Progenitor cell of endocrine pancreas (in vitro differentiated cells): Measurements from ENCODE around the gene PRKCZ. TPM values are rescaled to one million over a fixed set of nuclear protein-coding genes. Genes with fewer than 3 reads are reported as not detected.

Experiments used
- DNase-seq: peaks from one replicate; pipeline ENCODE4 v3.0.0; 2021; ENCODE audit warnings: low spot score; ENCODE audit not compliant: unreplicated experiment
- H3K27ac Mint-ChIP-seq: 2 replicates; pipeline ENCODE4 v1.8.0; 2021; ENCODE audit warnings: mild to moderate bottlenecking, moderate library complexity, mixed read lengths
- H3K27me3 Mint-ChIP-seq: 2 replicates; pipeline ENCODE4 v1.8.0; 2021; ENCODE audit warnings: mixed read lengths
- H3K36me3 Mint-ChIP-seq: 2 replicates; pipeline ENCODE4 v1.8.0; 2022; ENCODE audit warnings: mixed read lengths; ENCODE audit not compliant: insufficient read depth
- H3K4me1 Mint-ChIP-seq: 2 replicates; pipeline ENCODE4 v1.8.0; 2021; ENCODE audit warnings: low read depth, mixed read lengths
- H3K4me3 Mint-ChIP-seq: 2 replicates; pipeline ENCODE4 v1.8.0; 2021; ENCODE audit warnings: low read depth, mild to moderate bottlenecking, moderate library complexity, mixed read lengths
- H3K9me3 Mint-ChIP-seq: 2 replicates; pipeline ENCODE4 v1.8.0; 2021; ENCODE audit warnings: low read depth, mixed read lengths
- CTCF ChIP-seq: fragments of 200-600 bp; sonication (generic); IDR thresholded peaks from one replicate; pipeline ENCODE4 v1.5.0; 2021; ENCODE audit warnings: antibody characterized with exemption, mild to moderate bottlenecking; ENCODE audit not compliant: unreplicated experiment
- total RNA-seq: library from RNA; stranded (reverse); gene quantifications from 2 replicates; pipeline ENCODE4 v1.2.1, GENCODE V29; 2021

The PRKCZ gene
- total RNA-seq, 1 donor from 2014 or later: 71.5 TPM

- no peaks in the 10 kb centered on the region for H3K27me3 Mint-ChIP-seq
- peaks cover 17% of the 10 kb centered on the region for H3K9me3 Mint-ChIP-seq
- H3K36me3 Mint-ChIP-seq: peaks cover 51% of the 10 kb centered on the region
- DNase-seq: no peak
- TF ChIP-seq CTCF: no peak
- no peak overlapping the region for H3K4me3 Mint-ChIP-seq
- H3K27ac Mint-ChIP-seq: no peak overlapping the region
- no peaks in the 10 kb centered on the region for H3K4me1 Mint-ChIP-seq
Measured at GRCh38 chr1:2079396-2080085, 29.3 kb downstream of the PRKCZ start.

GRCh38 chr1:2080140-2080539 is 29.9 kb downstream of the PRKCZ start:
- no peak for TF ChIP-seq CTCF
- no peak overlapping the region for H3K27ac Mint-ChIP-seq
- H3K36me3 Mint-ChIP-seq: peaks cover 50% of the 10 kb centered on the region
- peaks cover 17% of the 10 kb centered on the region for H3K9me3 Mint-ChIP-seq
- H3K4me1 Mint-ChIP-seq: no peaks in the 10 kb centered on the region
- DNase-seq: no peak
- H3K27me3 Mint-ChIP-seq: no peaks in the 10 kb centered on the region
- no peak overlapping the region for H3K4me3 Mint-ChIP-seq

GRCh38 chr1:2080884-2081283 is 30.7 kb downstream of the PRKCZ start:
- H3K9me3 Mint-ChIP-seq: peaks cover 17% of the 10 kb centered on the region
- TF ChIP-seq CTCF: no peak
- H3K27me3 Mint-ChIP-seq: no peaks in the 10 kb centered on the region
- peaks cover 45% of the 10 kb centered on the region for H3K36me3 Mint-ChIP-seq
- DNase-seq: no peak
- H3K4me3 Mint-ChIP-seq: no peak overlapping the region
- no peak overlapping the region for H3K27ac Mint-ChIP-seq
- no peaks in the 10 kb centered on the region for H3K4me1 Mint-ChIP-seq

GRCh38 chr1:2081326-2081885 is 31.2 kb downstream of the PRKCZ start:
- Mint-ChIP-seq H3K4me3 (no peak overlapping the region), H3K36me3 (peaks cover 45% of the 10 kb centered on the region), H3K4me1 (no peaks in the 10 kb centered on the region), H3K9me3 (peaks cover 17% of the 10 kb centered on the region), H3K27ac (no peak overlapping the region), H3K27me3 (no peaks in the 10 kb centered on the region)
- no peak for TF ChIP-seq CTCF
- no peak for DNase-seq

GRCh38 chr1:2082064-2082463 is 31.9 kb downstream of the PRKCZ start:
- no peak for TF ChIP-seq CTCF
- Mint-ChIP-seq H3K27me3 (no peaks in the 10 kb centered on the region), H3K4me3 (no peak overlapping the region), H3K36me3 (peaks cover 38% of the 10 kb centered on the region), H3K9me3 (peaks cover 14% of the 10 kb centered on the region), H3K27ac (peak overlapping the region; percentile 24), H3K4me1 (no peaks in the 10 kb centered on the region)
- DNase-seq: no peak
